Large intestine (tissue), 3 donors: ENCODE measurements around the gene ATRNL1. TPM values are rescaled to one million over a fixed set of nuclear protein-coding genes. Genes with fewer than 3 reads are reported as not detected.

Source experiments
- DNase-seq, 2 donors: peaks; one replicate each; pipeline versions ENCODE4 v3.0.0 to v3.0.0-alpha.2; 2013
- H3K27ac ChIP-seq: one replicate; pipeline ENCODE4 v1.5.1; 2013; ENCODE audit warnings: low read length
- H3K27me3 ChIP-seq: 2 replicates; pipeline ENCODE4 v1.6.1; 2013; ENCODE audit warnings: low read length; ENCODE audit not compliant: control insufficient read depth, insufficient read depth
- H3K36me3 ChIP-seq: 2 replicates; pipeline ENCODE4 v1.6.1; 2013; ENCODE audit warnings: low read length; ENCODE audit not compliant: control insufficient read depth, insufficient read depth
- H3K4me1 ChIP-seq: one replicate; pipeline ENCODE4 v1.6.1; 2013; ENCODE audit warnings: low read length; ENCODE audit not compliant: control insufficient read depth, insufficient read depth
- H3K4me3 ChIP-seq: one replicate; pipeline ENCODE4 v1.5.1; 2013; ENCODE audit warnings: low read length
- H3K9me3 ChIP-seq: one replicate; pipeline ENCODE4 v1.6.1; 2013; ENCODE audit warnings: mild to moderate bottlenecking, low read depth, low read length, moderate library complexity; ENCODE audit not compliant: control insufficient read depth
- WGBS: methylation state at CpG from one replicate; pipeline ENCODE4 v1.1.5; 2013; ENCODE audit warnings: low lambda C conversion rate; ENCODE audit not compliant: insufficient coverage; 5-methylcytosine and 5-hydroxymethylcytosine counted together
- polyA plus RNA-seq: library from polyadenylated mRNA; unstranded; fragments of 120-200 nt; gene quantifications from one replicate; pipeline ENCODE4 v1.2.1, GENCODE V29; 2013

Gene ATRNL1
- polyA plus RNA-seq, 1 donor: 2.6 TPM

DNA sequence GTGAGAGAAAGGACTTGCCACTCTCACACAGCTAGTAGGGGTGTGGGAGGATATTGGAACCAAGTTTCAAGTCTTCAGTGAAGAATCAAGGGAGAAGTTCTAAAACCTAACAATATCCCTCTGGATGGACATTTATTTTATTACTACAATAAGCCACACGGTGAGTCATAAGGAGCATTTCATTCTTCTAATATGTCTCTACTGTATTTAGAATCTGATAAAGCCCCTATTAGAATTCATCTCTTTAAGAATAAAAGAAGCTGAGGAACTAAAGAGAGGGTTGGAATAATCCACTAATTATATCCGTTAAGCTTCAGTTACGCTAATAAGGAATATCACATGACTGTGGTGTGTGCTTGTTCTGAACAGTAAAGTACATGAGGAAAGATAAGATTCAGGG lies 40.9 kb upstream of the ATRNL1 start:
- no peak overlapping the region for H3K4me3 ChIP-seq
- WGBS: no CpG with 5 or more reads among the region's 3 CpGs
- no peaks in the 10 kb centered on the region for H3K9me3 ChIP-seq
- no peak overlapping the region for H3K27ac ChIP-seq
- no peaks in the 10 kb centered on the region for H3K4me1 ChIP-seq
- H3K27me3 ChIP-seq: no peaks in the 10 kb centered on the region
- DNase-seq: no peak
- no peaks in the 10 kb centered on the region for H3K36me3 ChIP-seq

DNA sequence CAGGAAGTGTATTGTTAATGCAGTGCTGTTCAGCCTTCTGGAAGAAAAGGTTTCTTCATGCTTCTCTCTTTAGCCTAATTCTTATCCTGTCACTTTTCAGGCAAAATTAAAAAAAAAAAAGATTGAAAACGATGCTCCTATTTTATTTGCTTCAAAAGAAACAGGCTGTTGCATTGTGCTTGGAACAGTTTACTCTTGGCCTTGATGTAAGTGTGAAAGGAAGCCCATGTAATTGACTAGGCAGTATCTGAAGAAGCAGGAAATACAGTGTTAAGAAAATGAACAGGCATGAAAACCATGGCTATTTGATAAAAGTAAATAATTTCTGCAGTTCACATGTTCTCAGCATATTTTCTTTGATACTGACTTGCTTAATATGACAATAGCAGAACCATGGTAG lies 40.4 kb upstream of the ATRNL1 start:
- Histone ChIP-seq H3K36me3 (no peaks in the 10 kb centered on the region), H3K27ac (no peak overlapping the region), H3K27me3 (no peaks in the 10 kb centered on the region), H3K9me3 (no peaks in the 10 kb centered on the region), H3K4me1 (no peaks in the 10 kb centered on the region), H3K4me3 (no peak overlapping the region)
- no CpG with 5 or more reads among the region's 1 CpG for WGBS
- no peak for DNase-seq

DNA sequence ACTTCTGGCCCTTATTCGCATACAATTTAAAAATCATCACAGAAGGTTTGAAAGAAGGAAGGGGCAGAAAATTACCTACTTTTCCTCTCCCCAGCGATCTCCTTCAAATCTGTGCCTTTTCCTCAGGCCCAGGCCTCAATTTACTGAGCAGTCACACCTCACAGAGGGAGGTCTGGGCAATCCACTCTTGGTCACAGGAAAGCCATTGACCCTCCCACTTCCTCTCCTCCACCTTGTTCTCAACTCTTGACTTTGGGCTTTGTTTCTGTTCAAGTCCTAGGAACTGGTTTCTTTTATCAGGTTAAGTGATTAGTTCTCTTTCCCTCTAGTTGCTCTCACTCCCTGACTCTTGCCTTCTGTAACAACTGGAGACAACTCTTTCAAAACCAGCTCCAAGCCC lies 37.0 kb upstream of the ATRNL1 start:
- Histone ChIP-seq H3K27ac (no peak overlapping the region), H3K27me3 (no peaks in the 10 kb centered on the region), H3K4me3 (no peak overlapping the region), H3K4me1 (no peaks in the 10 kb centered on the region), H3K36me3 (no peaks in the 10 kb centered on the region), H3K9me3 (no peaks in the 10 kb centered on the region)
- WGBS: no CpG with 5 or more reads among the region's 2 CpGs
- DNase-seq: no peak

DNA sequence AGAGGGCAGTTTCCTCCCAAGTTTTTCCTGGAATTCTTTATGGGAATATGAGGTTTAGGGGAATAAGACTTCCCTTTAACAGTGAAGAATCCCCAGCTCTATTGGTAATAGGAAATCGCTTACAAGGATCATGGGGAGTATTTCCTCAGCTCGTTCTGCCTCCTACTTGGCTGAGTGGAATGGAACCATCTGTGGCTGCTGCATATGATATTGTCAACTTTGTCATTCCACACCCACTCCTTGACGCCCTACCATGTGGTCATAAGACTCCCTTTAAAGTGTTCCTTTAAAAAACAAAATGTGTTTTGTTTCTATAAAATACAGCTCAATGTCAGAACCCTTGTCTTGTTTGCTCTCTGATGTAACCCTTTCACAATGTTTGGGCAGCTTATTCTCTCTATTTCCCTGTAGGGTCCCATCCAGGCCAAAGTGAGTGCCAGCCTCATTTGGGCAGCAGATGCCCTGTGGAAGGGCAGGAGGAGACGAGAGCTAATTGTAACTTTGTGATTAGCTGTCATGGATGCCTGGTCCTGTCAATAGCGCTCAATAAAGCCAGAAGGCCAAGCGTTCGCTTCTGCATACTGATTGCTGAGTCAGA lies 33.8 kb upstream of the ATRNL1 start:
- Histone ChIP-seq H3K4me1 (no peaks in the 10 kb centered on the region), H3K27ac (no peak overlapping the region), H3K36me3 (no peaks in the 10 kb centered on the region), H3K9me3 (no peaks in the 10 kb centered on the region), H3K27me3 (peaks cover 8% of the 10 kb centered on the region), H3K4me3 (no peak overlapping the region)
- 67% methylated on average over 1 of the region's 7 CpGs for whole genome bisulfite sequencing
- no peak for DNase-seq

DNA sequence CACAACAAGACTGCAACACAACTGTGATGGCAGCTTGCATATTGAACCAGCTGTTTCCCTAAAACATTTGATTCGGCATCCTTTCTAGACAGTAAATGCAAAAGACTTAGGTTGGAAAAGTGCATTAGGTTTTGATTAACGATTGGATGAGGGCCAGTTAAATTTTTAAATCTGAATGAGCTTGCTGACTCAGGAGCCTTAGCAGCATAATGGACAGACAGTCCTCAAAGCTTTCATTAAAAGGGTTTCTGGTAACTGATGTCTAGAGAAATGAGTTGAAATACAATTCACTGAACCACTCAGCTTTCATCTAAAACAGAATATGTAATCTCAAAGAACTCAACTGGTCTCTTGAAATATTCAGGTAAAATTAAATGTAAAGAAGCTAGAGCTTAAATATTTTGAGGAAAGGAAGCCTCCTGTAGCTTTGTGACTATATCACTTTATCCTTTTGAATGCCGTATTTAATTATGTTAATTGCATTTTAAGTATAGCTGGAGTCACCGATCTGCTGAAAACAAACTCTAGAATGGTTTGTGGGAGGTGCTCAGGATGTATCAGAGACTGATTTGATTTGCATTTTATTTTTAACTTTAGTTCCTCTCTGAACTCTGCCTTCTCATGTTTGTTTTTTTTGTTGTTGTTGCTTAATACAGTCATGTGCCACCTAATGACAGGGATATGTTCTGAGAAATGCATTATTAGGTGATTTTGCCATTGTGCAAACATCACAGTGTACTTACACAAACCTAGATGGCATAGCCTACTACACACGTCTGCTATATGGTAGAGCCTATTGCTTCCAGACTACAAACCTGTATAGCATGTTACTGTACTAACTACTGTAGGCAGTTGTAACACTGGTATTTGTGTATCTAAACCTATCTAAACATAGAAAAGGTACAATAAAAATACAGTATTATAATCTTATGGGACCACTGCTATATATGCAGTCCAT lies 29.2 kb upstream of the ATRNL1 start:
- WGBS: 100% methylated on average over 1 of the region's 5 CpGs
- Histone ChIP-seq H3K27me3 (peaks cover 11% of the 10 kb centered on the region), H3K4me3 (no peak overlapping the region), H3K4me1 (no peaks in the 10 kb centered on the region), H3K27ac (no peak overlapping the region), H3K36me3 (no peaks in the 10 kb centered on the region), H3K9me3 (no peaks in the 10 kb centered on the region)
- no peak for DNase-seq

DNA sequence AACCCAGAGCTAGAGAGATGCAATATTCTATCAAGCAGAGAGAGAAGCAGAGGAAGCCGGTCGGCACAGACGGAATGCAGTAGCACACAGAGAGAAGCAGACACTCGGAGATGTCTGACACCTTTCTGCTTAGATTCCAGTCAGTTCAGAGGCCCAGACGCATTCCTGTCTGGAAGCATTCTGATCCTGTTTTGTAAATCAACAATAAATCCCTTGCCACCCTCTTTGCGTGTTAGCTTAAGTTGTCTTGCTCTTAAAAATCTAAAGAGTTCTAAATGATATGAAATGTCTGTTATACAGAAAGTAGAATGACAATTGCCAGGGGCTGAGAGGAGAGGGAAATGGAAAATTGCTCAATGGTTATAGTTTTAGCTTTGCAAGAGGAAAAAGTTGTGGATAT lies 27.4 kb upstream of the ATRNL1 start:
- no peaks in the 10 kb centered on the region for H3K36me3 ChIP-seq
- WGBS: 86% methylated on average over 3 of the region's 6 CpGs
- no peaks in the 10 kb centered on the region for H3K4me1 ChIP-seq
- no peaks in the 10 kb centered on the region for H3K9me3 ChIP-seq
- no peak overlapping the region for H3K27ac ChIP-seq
- no peak for DNase-seq
- H3K4me3 ChIP-seq: no peak overlapping the region
- peaks cover 11% of the 10 kb centered on the region for H3K27me3 ChIP-seq

DNA sequence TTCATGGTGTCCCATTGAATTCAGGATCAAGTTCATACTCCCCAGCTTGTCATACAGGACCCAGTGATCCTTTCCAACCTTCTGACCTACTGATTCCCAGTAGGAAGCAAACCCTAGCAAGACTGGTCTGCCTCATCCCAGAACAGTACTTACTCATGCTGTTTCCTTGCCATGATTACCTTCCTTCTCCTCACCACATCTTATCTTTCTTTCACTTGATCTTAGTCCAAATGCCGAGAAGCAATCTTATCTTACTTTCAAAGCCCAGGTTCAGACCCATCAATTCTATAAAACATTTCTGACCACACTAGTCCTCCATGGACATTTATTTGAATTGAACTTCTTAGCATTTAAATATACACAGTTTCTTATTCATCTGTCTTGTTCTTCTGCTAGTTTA lies 26.6 kb upstream of the ATRNL1 start:
- no peak overlapping the region for H3K4me3 ChIP-seq
- H3K36me3 ChIP-seq: no peaks in the 10 kb centered on the region
- H3K27me3 ChIP-seq: peaks cover 11% of the 10 kb centered on the region
- DNase-seq: no peak
- H3K9me3 ChIP-seq: no peaks in the 10 kb centered on the region
- 15% methylated on average over 1 of the region's 1 CpG for WGBS
- H3K4me1 ChIP-seq: no peaks in the 10 kb centered on the region
- no peak overlapping the region for H3K27ac ChIP-seq

DNA sequence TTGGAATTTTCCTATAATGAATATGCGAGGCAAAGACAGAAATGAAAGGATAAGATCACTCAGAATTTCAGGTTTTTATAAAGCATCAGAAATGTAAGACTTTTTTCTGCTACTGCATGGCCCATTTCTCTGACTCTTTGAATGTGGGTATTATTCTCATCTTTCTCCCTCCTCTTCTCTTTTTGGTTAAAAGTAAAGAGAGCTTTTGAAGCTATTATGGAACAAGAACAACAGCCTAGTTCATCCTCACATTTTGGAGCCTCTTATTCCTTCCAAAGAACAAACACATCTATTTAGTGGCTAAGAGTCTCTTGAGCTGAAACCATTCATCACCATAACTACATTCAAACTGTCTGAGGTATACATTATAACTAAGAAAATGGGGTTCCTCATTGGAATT lies 19.4 kb upstream of the ATRNL1 start:
- peaks cover 3% of the 10 kb centered on the region for H3K9me3 ChIP-seq
- no CpG with 5 or more reads among the region's 1 CpG for WGBS
- DNase-seq: no peak
- no peaks in the 10 kb centered on the region for H3K4me1 ChIP-seq
- no peaks in the 10 kb centered on the region for H3K36me3 ChIP-seq
- H3K4me3 ChIP-seq: no peak overlapping the region
- no peaks in the 10 kb centered on the region for H3K27me3 ChIP-seq
- H3K27ac ChIP-seq: no peak overlapping the region

DNA sequence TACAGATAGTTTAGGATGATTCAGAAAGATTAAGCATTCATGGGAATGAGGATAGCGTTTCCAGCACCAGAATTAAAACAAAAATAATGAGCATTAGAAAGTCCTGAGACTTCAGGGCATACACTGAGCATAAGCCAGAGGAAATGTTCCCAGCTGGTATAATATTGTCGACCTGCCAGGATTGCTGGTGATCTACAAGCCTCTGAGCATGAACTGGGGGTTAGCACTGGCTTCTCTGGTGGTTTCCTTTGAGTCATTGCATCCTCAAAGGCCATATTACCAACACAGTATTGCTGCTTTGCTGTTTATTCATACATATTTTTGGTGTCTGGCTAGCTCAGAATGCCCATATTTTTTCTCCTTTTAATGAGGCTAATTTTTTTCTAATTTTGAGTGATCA lies 10.7 kb upstream of the ATRNL1 start:
- H3K4me1 ChIP-seq: no peaks in the 10 kb centered on the region
- H3K4me3 ChIP-seq: no peak overlapping the region
- DNase-seq: no peak
- no peak overlapping the region for H3K27ac ChIP-seq
- peaks cover 8% of the 10 kb centered on the region for H3K9me3 ChIP-seq
- H3K27me3 ChIP-seq: no peaks in the 10 kb centered on the region
- no peaks in the 10 kb centered on the region for H3K36me3 ChIP-seq
- no CpG with 5 or more reads among the region's 2 CpGs for WGBS

DNA sequence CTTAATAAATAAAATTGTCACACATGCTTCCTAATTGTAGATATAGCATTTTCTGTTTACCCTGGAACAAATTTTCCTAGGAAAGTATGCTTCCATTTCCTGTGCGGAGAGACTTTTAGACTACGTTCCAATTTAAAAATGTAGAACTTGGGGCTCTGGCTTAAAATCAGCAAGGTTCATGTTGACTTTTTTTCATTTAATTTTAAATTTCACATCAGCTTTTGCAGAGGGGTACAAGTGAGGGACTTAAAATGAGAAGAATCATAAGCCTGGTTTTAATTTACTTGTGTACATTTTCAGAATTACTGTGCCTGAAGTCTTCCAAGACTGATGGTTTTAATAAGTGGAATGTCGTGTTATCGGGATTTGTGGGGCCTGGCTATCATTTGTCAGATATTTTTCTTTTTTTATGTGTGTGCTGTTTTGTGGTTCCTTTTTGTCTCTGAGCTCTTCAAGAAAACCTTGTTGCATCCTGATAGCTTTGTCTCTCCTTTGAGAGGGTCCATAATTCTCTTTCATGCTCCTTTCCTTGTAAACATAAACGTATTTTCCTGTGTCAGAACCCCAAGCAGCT lies 8.8 kb upstream of the ATRNL1 start:
- H3K27me3 ChIP-seq: peaks cover 4% of the 10 kb centered on the region
- no peak overlapping the region for H3K27ac ChIP-seq
- no peaks in the 10 kb centered on the region for H3K36me3 ChIP-seq
- DNase-seq: no peak
- 100% methylated on average over 2 of the region's 5 CpGs for WGBS
- no peaks in the 10 kb centered on the region for H3K4me1 ChIP-seq
- no peak overlapping the region for H3K4me3 ChIP-seq
- H3K9me3 ChIP-seq: no peaks in the 10 kb centered on the region
